HG03103 (cell line): ENCODE results near the gene EPS15.

Experiments used
- ATAC-seq: cut with Tn5 transposase; IDR thresholded peaks from one replicate; pipeline ENCODE4 v1.9.1; 2021; ENCODE audit warnings: low read depth; ENCODE audit not compliant: unreplicated experiment

EPS15 gene

GRCh38 chr1:51516649-51517158, 2.4 kb downstream of the EPS15 start:
- ATAC-seq = no peak

GRCh38 chr1:51515982-51516648, 3.0 kb downstream of the EPS15 start:
- ATAC-seq = no peak

DNA sequence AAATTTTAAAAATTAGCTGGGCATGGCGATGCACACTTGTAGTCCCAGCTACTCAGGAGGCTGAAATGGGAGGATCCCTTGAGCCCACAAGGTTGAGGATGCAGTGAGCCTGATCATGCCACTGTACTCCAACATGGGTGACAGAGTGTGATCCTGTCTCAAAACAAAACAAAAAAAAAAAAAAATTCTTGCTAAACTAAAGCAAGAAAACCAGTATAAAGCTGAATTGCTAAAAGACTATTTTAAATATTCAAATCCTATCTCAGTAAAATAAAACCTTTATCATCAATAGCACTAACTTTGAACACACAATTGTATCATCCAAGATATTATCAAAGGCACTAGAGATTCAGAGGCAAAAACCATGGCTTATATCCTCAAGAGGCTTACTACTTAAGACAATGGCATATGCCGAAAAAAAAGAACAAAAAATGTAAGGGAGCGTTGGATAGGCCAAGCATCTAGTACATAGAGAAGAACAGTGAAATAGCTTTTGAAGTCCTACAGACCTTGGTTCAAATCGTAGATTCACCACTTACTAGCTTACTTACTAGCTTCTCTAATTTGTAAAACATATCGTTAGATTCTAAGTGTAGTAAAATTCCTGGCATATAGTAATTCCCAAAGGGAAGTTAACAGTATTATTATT, 3.6 kb downstream of the EPS15 start:
- ATAC-seq = no peak

GRCh38 chr1:51514733-51515132, 4.3 kb downstream of the EPS15 start:
- no peak for ATAC-seq

- ATAC-seq = no peak
Observed at GRCh38 chr1:51512606-51513005, 6.5 kb downstream of the EPS15 start.

DNA sequence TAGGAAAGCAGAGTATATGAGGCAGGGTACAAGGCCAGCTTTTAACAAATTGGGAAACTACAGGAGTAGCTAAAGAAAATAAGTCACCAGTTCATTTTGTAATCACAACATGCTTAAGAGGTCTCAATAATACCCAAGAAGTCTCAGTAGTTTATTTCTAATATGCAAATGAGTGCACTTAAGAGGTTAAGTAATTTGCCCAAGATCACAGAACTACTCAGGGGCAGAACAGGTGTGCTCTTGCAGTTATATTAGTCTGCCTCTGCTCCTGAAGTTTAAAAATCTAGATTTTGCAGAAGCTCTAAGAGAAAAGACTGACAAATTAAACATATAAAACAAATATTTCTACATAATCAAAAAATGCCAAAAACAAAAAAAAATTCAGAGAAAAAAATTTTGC, 6.9 kb downstream of the EPS15 start:
- no peak for ATAC-seq

- no peak for ATAC-seq
Observed at GRCh38 chr1:51509773-51510172, 9.3 kb downstream of the EPS15 start.

GRCh38 chr1:51506537-51506936, 12.5 kb downstream of the EPS15 start:
- ATAC-seq = no peak

- no peak for ATAC-seq
Observed at GRCh38 chr1:51504806-51505525, 14.1 kb downstream of the EPS15 start.

GRCh38 chr1:51501218-51501630, 17.8 kb downstream of the EPS15 start:
- ATAC-seq = peak; percentile 53

- no peak for ATAC-seq
Observed at GRCh38 chr1:51499694-51500093, 19.4 kb downstream of the EPS15 start.

GRCh38 chr1:51498924-51499323, 20.1 kb downstream of the EPS15 start:
- no peak for ATAC-seq

- ATAC-seq = no peak
Observed at GRCh38 chr1:51497340-51497739, 21.7 kb downstream of the EPS15 start.

DNA sequence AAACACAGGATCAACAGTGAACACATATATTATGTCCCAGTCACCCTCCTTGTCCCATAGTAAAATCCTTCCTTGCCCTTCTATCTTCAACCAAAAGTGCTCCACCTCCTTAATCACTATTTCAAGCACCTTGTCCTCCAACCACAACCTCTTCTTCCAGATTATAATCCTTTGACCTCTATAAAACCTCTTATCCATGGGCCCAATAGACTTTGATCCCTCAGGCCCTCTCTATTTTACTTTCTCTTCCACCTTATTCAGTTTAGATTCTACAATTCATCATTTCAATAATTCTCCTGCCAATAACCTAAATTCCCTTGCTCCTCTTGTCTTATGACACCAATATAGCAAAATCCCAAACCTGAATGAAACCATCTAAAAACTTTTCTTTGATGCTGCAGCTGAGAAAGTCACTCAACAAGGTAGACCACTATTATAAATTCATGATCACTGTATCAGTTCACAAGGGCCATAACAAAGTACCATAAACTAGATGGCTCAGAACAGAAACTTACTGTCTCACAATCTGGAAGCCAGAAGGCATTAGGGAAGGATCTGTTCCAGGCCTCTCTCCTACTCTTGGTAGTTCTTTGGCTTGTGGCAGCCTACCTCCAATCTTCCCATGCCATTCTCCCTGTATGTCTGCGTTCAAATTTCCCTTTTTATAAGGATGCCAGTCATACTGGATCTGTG, 24.8 kb downstream of the EPS15 start:
- no peak for ATAC-seq

- ATAC-seq = no peak
Observed at GRCh38 chr1:51491166-51491981, 27.7 kb downstream of the EPS15 start.

DNA sequence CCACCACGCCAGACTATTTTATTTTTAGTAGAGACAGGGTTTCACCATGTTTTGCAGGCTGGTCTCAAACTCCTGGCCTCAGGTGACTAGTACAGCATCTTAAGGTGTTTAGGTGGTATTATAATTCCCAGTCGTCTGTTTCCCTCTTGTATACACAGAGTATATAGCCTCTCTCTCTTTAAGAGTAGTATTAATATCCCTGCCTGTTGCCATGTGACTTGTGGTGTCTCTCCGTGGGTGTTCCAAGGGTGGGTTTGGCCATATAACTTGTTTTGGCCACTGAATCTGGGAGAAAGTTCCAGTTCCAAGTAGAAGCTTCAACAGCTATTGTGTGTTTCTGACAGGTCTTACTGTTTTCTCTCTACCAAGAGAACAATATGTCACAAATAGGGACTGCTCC, 29.6 kb downstream of the EPS15 start:
- no peak for ATAC-seq

- ATAC-seq = no peak
Observed at GRCh38 chr1:51488372-51489050, 30.6 kb downstream of the EPS15 start.

- ATAC-seq = no peak
Observed at GRCh38 chr1:51487628-51488027, 31.4 kb downstream of the EPS15 start.

DNA sequence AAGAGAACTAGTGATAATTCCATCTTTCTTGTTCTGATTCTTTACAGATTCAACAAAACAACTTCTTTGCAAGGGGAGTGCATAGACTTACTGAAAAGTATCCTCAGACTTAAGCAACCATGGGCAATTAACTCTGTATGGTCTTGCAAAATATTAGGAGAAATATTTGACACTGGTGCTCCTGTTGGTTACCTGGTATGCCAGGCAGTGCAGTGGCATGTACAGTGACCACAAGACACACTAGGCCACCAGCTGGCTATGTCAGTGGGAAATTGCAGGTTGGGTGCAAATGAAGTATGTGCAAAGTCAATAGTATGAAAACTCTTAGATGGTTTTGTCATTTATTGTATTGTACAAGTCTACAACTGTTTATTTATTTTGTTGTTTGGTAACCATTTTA, 34.5 kb downstream of the EPS15 start:
- ATAC-seq = no peak

DNA sequence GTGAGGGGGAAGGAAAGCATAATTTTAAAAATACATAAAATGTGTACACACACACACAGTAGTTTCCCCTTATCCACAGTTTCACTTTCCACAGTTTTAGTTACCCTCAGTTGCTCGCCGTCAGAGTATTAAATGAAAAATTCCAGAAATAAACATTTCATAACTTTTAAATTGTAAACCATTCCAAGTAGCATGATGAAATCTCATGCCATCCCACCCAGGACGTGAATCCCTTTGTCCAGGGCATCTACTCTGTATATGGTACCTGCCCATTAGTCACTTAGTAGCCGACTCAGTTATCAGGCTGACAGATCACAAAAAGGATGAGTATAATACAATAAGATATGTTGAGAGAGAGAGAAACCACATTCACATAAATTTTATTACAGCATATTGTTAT, 36.2 kb downstream of the EPS15 start:
- no peak for ATAC-seq
